ENCODE data around the gene CITED4. TPM values are rescaled to one million over a fixed set of nuclear protein-coding genes. Genes with fewer than 3 reads are reported as not detected.

Gene CITED4
- total RNA-seq, 1 donor from 2014 or later, result 4.7 TPM

GRCh38 chr1:40818264-40818961 is 43.8 kb downstream of the CITED4 start:
- FAIRE-seq (no peak), DNase-seq (ENCODE audit: low read depth) (peak; percentile 58)
- Histone ChIP-seq H3K27me3 (ENCODE audit: control insufficient read depth, insufficient read depth, low read length) (peaks cover 9% of the 10 kb centered on the region), H3K36me3 (ENCODE audit: control insufficient read depth, insufficient read depth, low read length) (no peaks in the 10 kb centered on the region), H3K4me3 (ENCODE audit: low read depth, low read length) (peak overlapping the region; percentile 39)
- no peak for TF ChIP-seq CTCF (IDR thresholded peaks at IDR 0.05; ENCODE audit: insufficient read depth, low read length, severe bottlenecking)

GRCh38 chr1:40817791-40818263 is 44.3 kb downstream of the CITED4 start:
- Histone ChIP-seq H3K36me3 (ENCODE audit: control insufficient read depth, insufficient read depth, low read length) (no peaks in the 10 kb centered on the region), H3K27me3 (ENCODE audit: control insufficient read depth, insufficient read depth, low read length) (peaks cover 9% of the 10 kb centered on the region), H3K4me3 (ENCODE audit: low read depth, low read length) (no peak overlapping the region)
- FAIRE-seq (no peak), DNase-seq (ENCODE audit: low read depth) (no peak)
- no peak for TF ChIP-seq CTCF (IDR thresholded peaks at IDR 0.05; ENCODE audit: insufficient read depth, low read length, severe bottlenecking)

GRCh38 chr1:40815420-40815819 is 46.7 kb downstream of the CITED4 start:
- no peak for FAIRE-seq
- TF ChIP-seq CTCF (IDR thresholded peaks at IDR 0.05; ENCODE audit: insufficient read depth, low read length, severe bottlenecking), result no peak
- DNase-seq (ENCODE audit: low read depth), result no peak
- Histone ChIP-seq H3K27me3 (ENCODE audit: control insufficient read depth, insufficient read depth, low read length) (peaks cover 10% of the 10 kb centered on the region), H3K36me3 (ENCODE audit: control insufficient read depth, insufficient read depth, low read length) (no peaks in the 10 kb centered on the region), H3K4me3 (ENCODE audit: low read depth, low read length) (no peak overlapping the region)

Other genes with a start within 250 kb of the CITED4 start
- 0.26 and 2.7 TPM in 2 replicates for gene RIMS3, start 196.7 kb downstream of the CITED4 start, total RNA-seq
- 22.5 and 22.9 TPM in 2 replicates for gene NFYC, start 170.7 kb downstream of the CITED4 start, total RNA-seq
- under 0.01 TPM in 2 replicates for gene KCNQ4, start 78.6 kb downstream of the CITED4 start, total RNA-seq
- gene CTPS1, start 117.3 kb upstream of the CITED4 start, total RNA-seq, result 33.7 and 36.6 TPM in 2 replicates
- under 0.01 and 0.26 TPM in 2 replicates for gene SLFNL1, start 159.4 kb upstream of the CITED4 start, total RNA-seq

Data from bronchial epithelial cell (primary cell).